GM12878 (cell line): Measurements from ENCODE around the gene RNF121. TPM values are rescaled to one million over a fixed set of nuclear protein-coding genes. Genes with fewer than 3 reads are reported as not detected.

Experiments used
- ATAC-seq: fragments of 200-7000 bp; cut with Tn5 transposase; 3 replicates; pipeline ENCODE4 v1.9.1; 2020; ENCODE audit warnings: mild to moderate bottlenecking, moderate library complexity
- BruUV-seq: library from RNA; stranded (reverse); fragments of 400-500 nt; replicated peaks from 2 replicates; lab custom pipeline; 2021; lab: Mats Ljungman, UMichigan
- CTCF ChIA-PET: fragments of 300-600 bp; sonication (Branson Sonifier 250); formaldehyde crosslinking; extraction: SDS; loops from one replicate; lab custom pipeline; 2021; ENCODE audit warnings: inconsistent platforms; lab: Yijun Ruan, JAX
- POLR2A ChIA-PET: fragments of 350-600 bp; formaldehyde crosslinking; extraction: SDS; loops from one replicate; lab custom pipeline; 2021; ENCODE audit warnings: inconsistent platforms; lab: Charles Lee
- RAD21 ChIA-PET: fragments of 300-600 bp; sonication (Branson Sonifier 250); formaldehyde crosslinking; loops from one replicate; lab custom pipeline; 2023; ENCODE audit warnings: antibody characterized with exemption; ENCODE audit not compliant: unreplicated experiment; lab: Charles Lee
- SMC1A ChIA-PET: fragments of 300-600 bp; sonication (Branson Sonifier 250); formaldehyde crosslinking; loops from one replicate; lab custom pipeline; 2023; ENCODE audit not compliant: unreplicated experiment, uncharacterized antibody; lab: Charles Lee
- DNase-seq: peaks from one replicate; pipeline ENCODE4 v3.0.0-alpha.2; 2011; ENCODE audit warnings: low read depth, low spot score
- FAIRE-seq: peaks from 3 replicates; lab custom pipeline; 2011; peaks lifted over from hg19 to GRCh38; lab: Jason Lieb, UNC
- H2AFZ ChIP-seq: 2 replicates; pipeline ENCODE4 v1.6.0; 2011; ENCODE audit warnings: low read depth, low read length, control low read depth; ENCODE audit not compliant: control insufficient read depth
- H3K27ac ChIP-seq: 2 replicates; pipeline ENCODE4 v1.5.1; 2011; ENCODE audit warnings: control low read depth; ENCODE audit not compliant: control insufficient read depth, insufficient read depth
- H3K27me3 ChIP-seq, 2 experiments: replicated peaks in 1 of 2; 2 replicates each; pipeline versions ENCODE4 v1.6.0 to v1.6.1; 2011; ENCODE audit warnings: low read length in 1 of 2; ENCODE audit not compliant: control insufficient read depth in 2 of 2, insufficient read depth in 2 of 2
- H3K36me3 ChIP-seq, 2 experiments: 2 replicates each; pipeline ENCODE4 v1.5.1; 2011; ENCODE audit warnings: low read length in 1 of 2; ENCODE audit not compliant: control insufficient read depth in 2 of 2, insufficient read depth in 2 of 2
- H3K4me1 ChIP-seq: 2 replicates; pipeline ENCODE4 v1.6.1; 2011; ENCODE audit warnings: mild to moderate bottlenecking, low read length, moderate library complexity, mixed read lengths; ENCODE audit not compliant: control insufficient read depth, insufficient read depth
- H3K4me2 ChIP-seq: 2 replicates; pipeline ENCODE4 v1.6.0; 2011; ENCODE audit warnings: control low read depth; ENCODE audit not compliant: control insufficient read depth, insufficient read depth
- H3K4me3 ChIP-seq: fragments of 200-600 bp; sonication (generic); 2 replicates; pipeline ENCODE4 v1.5.1; 2016
- H3K79me2 ChIP-seq: 2 replicates; pipeline ENCODE4 v1.6.0; 2011; ENCODE audit warnings: low read length; ENCODE audit not compliant: control insufficient read depth, insufficient read depth
- H3K9ac ChIP-seq: 2 replicates; pipeline ENCODE4 v1.8.0; 2011; ENCODE audit warnings: low read length, control low read depth, mixed read lengths; ENCODE audit not compliant: control insufficient read depth, insufficient read depth
- H3K9me3 ChIP-seq: replicated peaks from 3 replicates; pipeline ENCODE4 v1.5.1; 2011; ENCODE audit warnings: mild to moderate bottlenecking, low read length; ENCODE audit not compliant: control insufficient read depth, insufficient read depth
- H4K20me1 ChIP-seq: 2 replicates; pipeline ENCODE4 v1.6.0; 2011; ENCODE audit not compliant: control insufficient read depth, insufficient read depth
- CHD4 ChIP-seq: fragments of 200-600 bp; sonication (generic); IDR thresholded peaks from 2 replicates; pipeline ENCODE4 v1.6.1; 2016; ENCODE audit warnings: mild to moderate bottlenecking
- EED ChIP-seq: sonication (generic); IDR thresholded peaks from 2 replicates; pipeline ENCODE4 v1.6.1; 2016; ENCODE audit warnings: antibody characterized with exemption, low read depth
- FOXK2 ChIP-seq: fragments of 450-650 bp; IDR thresholded peaks from 2 replicates; pipeline ENCODE4 v1.6.1; 2017; ENCODE audit warnings: mild to moderate bottlenecking, moderate library complexity
- LARP7 ChIP-seq: fragments of 450-650 bp; IDR thresholded peaks from 2 replicates; pipeline ENCODE4 v1.6.1; 2017; ENCODE audit warnings: mild to moderate bottlenecking
- NFYA ChIP-seq: IDR thresholded peaks from 2 replicates; pipeline ENCODE4 v1.6.1; 2011; ENCODE audit warnings: low read depth, mild to moderate bottlenecking, low read length, improper control_type of control experiment, borderline replicate concordance
- TAF1 ChIP-seq: IDR thresholded peaks from 2 replicates; pipeline ENCODE4 v1.6.1; 2011; ENCODE audit warnings: mild to moderate bottlenecking, low read depth, low read length, borderline replicate concordance
- ZNF217 ChIP-seq: fragments of 450-650 bp; IDR thresholded peaks from 2 replicates; pipeline ENCODE4 v1.6.1; 2017; ENCODE audit warnings: antibody characterized with exemption, mild to moderate bottlenecking
- WGBS: methylation state at CpG from one replicate; pipeline ENCODE4 v1.1.6; 2016; ENCODE audit warnings: low lambda C conversion rate; ENCODE audit not compliant: insufficient replicate concordance, insufficient coverage; ENCODE audit errors: missing lambda C conversion rate; 5-methylcytosine and 5-hydroxymethylcytosine counted together
- in situ Hi-C: fragments of 300-500 bp; cut with MboI; formaldehyde crosslinking; loops from 9 replicates; pipeline ENCODE4 v1.14.3; 2018; ENCODE audit warnings: mixed read lengths
- intact Hi-C: fragments of 100-400 bp; cut with micrococcal nuclease; formaldehyde crosslinking; loops from one replicate; pipeline ENCODE4 v1.14.2; 2022; ENCODE audit not compliant: unreplicated experiment
- polyA plus RNA-seq, 11 experiments: library from polyadenylated mRNA; depleted of rRNA in 4 of 11; unstranded in 6 of 11; stranded (reverse) in 5 of 11; fragments of >200 nt; fragmentation: Nextera tagmentation in 4 of 11; fragmentation: Illumina TruSeq in 1 of 11; extraction: Ambion mirVana in 4 of 11; extraction: Trizol in 1 of 11; gene quantifications; 1 replicate in 1 of 11; 2 replicates in 10 of 11; pipeline versions ENCODE4 v1.2.1 to v1.2.3, GENCODE V29; 2011 to 2016; ENCODE audit warnings: inconsistent platforms in 2 of 11, missing spikeins in 2 of 11, low read depth in 1 of 11
- total RNA-seq, 4 experiments: library from RNA; depleted of rRNA in 3 of 4; stranded (reverse); fragments of >200 nt in 3 of 4; fragmentation: Illumina TruSeq in 1 of 4; extraction: Trizol in 1 of 4; gene quantifications; 2 replicates each; pipeline versions ENCODE4 v1.2.1 to v1.2.3, GENCODE V29; 2013 to 2021

RNF121 gene
- total and polyA plus RNA-seq, 10 of the 15 experiments (the other 5 are each of a cell fraction or from before 2014, with no cell fraction given): 8.6 to 73.7 (median 32.7) TPM

GRCh38 chr11:72030472-72031045, 101.7 kb downstream of the RNF121 start:
- ChIA-PET POLR2A (interaction anchor here (0.6 to 1.8 kb wide), 4 partner anchors 17 to 69 kb away, joined by 3 to 14 read pairs (median 5); no protein-coding TSS in a partner anchor), RAD21 (interaction anchor here (1.5 to 4.3 kb wide), 2 partner anchors 9 to 60 kb away, joined by 4 to 16 read pairs; no protein-coding TSS in a partner anchor), SMC1A (interaction anchor here (0.6 to 13.4 kb wide), 12 partner anchors 8 to 400 kb away, joined by 3 to 245 read pairs (median 3); partner anchors contain the start of genes LAMTOR1 and XNDC1N), CTCF (interaction anchor here (0.8 to 18.1 kb wide), 9 partner anchors 8 to 400 kb away, joined by 3 to 416 read pairs (median 9); partner anchors contain the start of gene LAMTOR1)
- no peak for FAIRE-seq
- intact Hi-C loops (no loop called here), in situ Hi-C loops (no loop called here)
- H3K79me2 ChIP-seq: peaks cover 2% of the 10 kb centered on the region
- H3K27ac ChIP-seq: no peak overlapping the region
- H2AFZ ChIP-seq: no peak overlapping the region
- TF ChIP-seq FOXK2: no peak
- no peak for TF ChIP-seq CHD4
- no peak for TF ChIP-seq TAF1
- no peak for TF ChIP-seq LARP7
- TF ChIP-seq EED: no peak
- no peak for TF ChIP-seq ZNF217
- TF ChIP-seq NFYA: no peak
- no peaks in the 10 kb centered on the region for H3K9me3 ChIP-seq
- no peaks in the 10 kb centered on the region for H3K4me1 ChIP-seq
- no TSS peak for BruUV-seq
- no peak overlapping the region for H3K4me3 ChIP-seq
- H3K9ac ChIP-seq: no peak overlapping the region
- ATAC-seq: no peak
- no peaks in the 10 kb centered on the region for H3K27me3 ChIP-seq
- H3K4me2 ChIP-seq: no peak overlapping the region
- no peaks in the 10 kb centered on the region for H4K20me1 ChIP-seq
- no peak for DNase-seq
- H3K36me3 ChIP-seq: peaks cover 10 to 24% of the 10 kb centered on the region in 2 experiments; a peak in 3 of 4 replicates
- 65% methylated on average over 1 of the region's 1 CpG for WGBS
